AG04449 (cell line): ENCODE data around the gene SELENOW.
A peak's percentile ranks its signal among the peaks of the same experiment; 100 is the strongest.
"Not testable (repeated sequence)": the region's sequence is repeated elsewhere in the genome, so short reads cannot be mapped to it uniquely, and the experiment has no call there.

Source experiments
- CTCF ChIA-PET: fragments of 350-600 bp; formaldehyde crosslinking; extraction: SDS; loops from one replicate; lab custom pipeline; 2021; ENCODE audit warnings: antibody characterized with exemption; lab: Yijun Ruan, JAX
- POLR2A ChIA-PET: fragments of 400-600, 350-600 bp; formaldehyde crosslinking; extraction: SDS; loops from one replicate; lab custom pipeline; 2020; ENCODE audit warnings: antibody characterized with exemption, inconsistent platforms; lab: Yijun Ruan, JAX
- DNase-seq: peaks from one replicate; pipeline ENCODE4 v3.0.0-alpha.2; 2010; ENCODE audit warnings: low read depth, low spot score
- H3K4me3 ChIP-seq: 2 replicates; pipeline ENCODE4 v1.5.1; 2011; ENCODE audit warnings: low read depth, mild to moderate bottlenecking, control low read depth, low read length
- TF ChIP-seq, protein P1 (sequence below): IDR thresholded peaks from one replicate; pipeline ENCODE4 v1.5.1; 2011; ENCODE audit warnings: mild to moderate bottlenecking, moderate library complexity, low read length, control low read depth, inconsistent platforms; ENCODE audit not compliant: insufficient read depth; ENCODE audit errors: missing control alignments

SELENOW gene

GRCh38 chr19:47766359-47766620 is 12.2 kb upstream of the SELENOW start:
- ChIA-PET POLR2A (interaction anchor here (0.9 to 1.4 kb wide), 2 partner anchors 13 to 53 kb away, joined by 4 read pairs; partner anchors contain the start of gene EHD2), CTCF (interaction anchor here (0.9 to 7.1 kb wide), 12 partner anchors 9 to 330 kb away, joined by 3 to 100 read pairs (median 14); partner anchors contain the start of genes EHD2 and SELENOW)
- DNase-seq, result no peak
- TF ChIP-seq, protein P1, sequence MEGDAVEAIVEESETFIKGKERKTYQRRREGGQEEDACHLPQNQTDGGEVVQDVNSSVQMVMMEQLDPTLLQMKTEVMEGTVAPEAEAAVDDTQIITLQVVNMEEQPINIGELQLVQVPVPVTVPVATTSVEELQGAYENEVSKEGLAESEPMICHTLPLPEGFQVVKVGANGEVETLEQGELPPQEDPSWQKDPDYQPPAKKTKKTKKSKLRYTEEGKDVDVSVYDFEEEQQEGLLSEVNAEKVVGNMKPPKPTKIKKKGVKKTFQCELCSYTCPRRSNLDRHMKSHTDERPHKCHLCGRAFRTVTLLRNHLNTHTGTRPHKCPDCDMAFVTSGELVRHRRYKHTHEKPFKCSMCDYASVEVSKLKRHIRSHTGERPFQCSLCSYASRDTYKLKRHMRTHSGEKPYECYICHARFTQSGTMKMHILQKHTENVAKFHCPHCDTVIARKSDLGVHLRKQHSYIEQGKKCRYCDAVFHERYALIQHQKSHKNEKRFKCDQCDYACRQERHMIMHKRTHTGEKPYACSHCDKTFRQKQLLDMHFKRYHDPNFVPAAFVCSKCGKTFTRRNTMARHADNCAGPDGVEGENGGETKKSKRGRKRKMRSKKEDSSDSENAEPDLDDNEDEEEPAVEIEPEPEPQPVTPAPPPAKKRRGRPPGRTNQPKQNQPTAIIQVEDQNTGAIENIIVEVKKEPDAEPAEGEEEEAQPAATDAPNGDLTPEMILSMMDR, result no peak
- no peak overlapping the region for H3K4me3 ChIP-seq

DNA sequence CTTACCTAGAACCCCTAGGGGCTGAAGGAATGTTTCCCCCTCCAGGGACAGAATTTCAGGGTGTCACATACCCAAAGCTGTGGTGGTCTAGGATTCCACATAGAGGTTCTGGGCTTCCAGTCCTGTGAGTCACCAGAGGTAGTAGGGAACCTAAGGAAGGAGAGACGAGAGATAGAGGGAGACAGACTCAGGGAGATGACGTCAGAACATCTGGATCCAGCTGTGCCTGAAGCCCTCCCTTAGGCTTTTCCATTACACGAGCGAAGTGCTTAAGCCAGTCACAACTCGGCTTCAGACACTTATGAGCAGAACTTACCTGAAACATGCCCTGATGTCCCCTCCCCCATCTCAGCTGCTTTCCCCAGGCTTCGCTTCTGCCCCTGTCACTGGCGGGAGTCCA is 11.8 kb upstream of the SELENOW start:
- POLR2A ChIA-PET, result no interaction called here

GRCh38 chr19:47767349-47767748 is 11.2 kb upstream of the SELENOW start:
- ChIA-PET CTCF (interaction anchor here (0.9 to 7.1 kb wide), 9 partner anchors 8 to 331 kb away, joined by 4 to 100 read pairs (median 20); partner anchors contain the start of genes EHD2 and SELENOW), POLR2A (no interaction called here)
- TF ChIP-seq, protein P1, result no peak
- DNase-seq, result no peak
- H3K4me3 ChIP-seq, result no peak overlapping the region

More for the DNA sequence above, 11.8 kb upstream of the SELENOW start:
- CTCF ChIA-PET, result interaction anchor here (0.9 to 7.1 kb wide), 11 partner anchors 9 to 330 kb away, joined by 3 to 100 read pairs (median 15); partner anchors contain the start of genes EHD2 and SELENOW
- no peak for DNase-seq
- TF ChIP-seq, protein P1, result no peak
- H3K4me3 ChIP-seq, result no peak overlapping the region

DNA sequence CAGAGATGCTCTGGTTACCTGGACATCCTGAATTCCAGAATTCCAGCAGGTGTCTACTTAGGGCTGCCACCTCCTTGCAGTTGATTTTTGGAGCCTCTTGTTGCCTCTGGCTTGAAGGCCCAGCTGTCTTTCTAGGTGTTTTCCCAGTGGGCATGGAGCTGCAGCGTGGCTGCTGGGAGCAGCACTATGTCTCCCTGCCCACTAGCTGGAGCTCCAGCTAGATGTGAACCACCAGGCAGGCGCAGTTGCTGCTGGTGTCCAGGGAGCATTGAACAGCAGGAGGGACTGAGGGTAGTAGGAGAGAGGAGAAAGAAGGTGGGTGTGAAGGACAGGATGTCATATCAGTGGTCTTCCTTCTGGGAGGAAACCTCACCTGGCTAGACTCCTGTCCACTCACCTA is 9.9 kb upstream of the SELENOW start:
- TF ChIP-seq, protein P1, result peak; percentile 10

GRCh38 chr19:47769534-47769933 is 9.0 kb upstream of the SELENOW start:
- TF ChIP-seq, protein P1, result no peak
- no peak for DNase-seq
- ChIA-PET CTCF (no interaction called here), POLR2A (interaction anchor here (0.6 kb wide), 1 partner anchor 26 kb away, joined by 3 read pairs; no protein-coding TSS in a partner anchor)
- H3K4me3 ChIP-seq, result no peak overlapping the region

More for the DNA sequence above, 9.9 kb upstream of the SELENOW start:
- DNase-seq, result no peak
- POLR2A ChIA-PET, result interaction anchor here (0.6 kb wide), 1 partner anchor 26 kb away, joined by 3 read pairs; no protein-coding TSS in a partner anchor
- CTCF ChIA-PET, result interaction anchor here (3.8 to 7.1 kb wide), 4 partner anchors 11 to 61 kb away, joined by 14 to 100 read pairs (median 60); partner anchors contain the start of genes EHD2 and SELENOW
- H3K4me3 ChIP-seq, result no peak overlapping the region

DNA sequence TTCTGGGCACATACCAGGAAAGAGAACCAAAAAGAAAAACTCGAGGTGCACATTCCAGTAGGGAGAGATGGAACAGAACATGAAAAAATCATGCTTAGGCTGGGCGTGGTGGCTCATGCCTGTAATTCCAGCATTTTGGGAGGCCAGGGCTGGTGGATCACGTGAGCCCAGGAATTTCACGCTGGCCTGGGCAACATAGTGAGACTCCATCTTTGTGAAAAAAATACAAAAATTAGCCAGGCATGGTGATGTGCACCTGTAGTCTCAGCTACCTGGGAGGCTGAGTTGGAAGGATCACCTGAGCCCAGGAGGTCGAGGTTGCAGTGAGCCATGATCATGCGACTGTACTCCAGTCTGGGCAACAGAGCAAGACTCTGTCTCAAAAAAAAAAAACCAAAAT is 7.2 kb upstream of the SELENOW start:
- H3K4me3 ChIP-seq, POLR2A ChIA-PET, DNase-seq: not testable (repeated sequence)
- CTCF ChIA-PET, result interaction anchor here (0.9 kb wide), 1 partner anchor 10 kb away, joined by 3 read pairs; no protein-coding TSS in a partner anchor

DNA sequence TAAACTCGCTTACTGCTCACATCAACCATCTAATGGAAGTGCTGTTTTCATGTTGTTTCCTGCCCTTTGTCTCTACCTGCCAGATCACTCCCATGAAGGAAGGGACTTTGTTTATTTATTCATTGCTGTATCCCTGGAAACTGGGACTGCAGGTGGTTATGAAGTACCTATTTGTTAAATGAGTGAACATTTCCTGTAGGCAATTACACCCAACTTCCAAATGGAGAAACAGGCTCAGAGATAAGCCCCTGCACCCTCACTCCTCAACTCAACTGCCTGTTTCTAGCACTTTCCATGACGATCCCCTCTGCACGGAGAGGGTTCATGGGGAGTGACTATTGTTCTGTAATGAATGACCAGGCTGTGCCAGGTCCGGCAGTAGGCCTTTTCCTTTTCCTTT is 1.9 kb upstream of the SELENOW start:
- CTCF ChIA-PET, result interaction anchor here (1.1 to 9.6 kb wide), 3 partner anchors 10 to 64 kb away, joined by 3 to 63 read pairs (median 12); no protein-coding TSS in a partner anchor
- POLR2A ChIA-PET, result no interaction called here
- TF ChIP-seq, protein P1, result no peak
- no peak overlapping the region for H3K4me3 ChIP-seq
- DNase-seq, result no peak

GRCh38 chr19:47777245-47778048 is 1.1 kb upstream of the SELENOW start:
- CTCF ChIA-PET, result interaction anchor here (2.8 to 9.6 kb wide), 2 partner anchors 11 to 13 kb away, joined by 12 to 63 read pairs; no protein-coding TSS in a partner anchor

More at GRCh38 chr19:47777245-47778048, 1.1 kb upstream of the SELENOW start:
- peak overlapping the region; percentile 96 for H3K4me3 ChIP-seq
- POLR2A ChIA-PET, result interaction anchor here (0.6 to 1.0 kb wide), 3 partner anchors 12 to 337 kb away, joined by 3 to 4 read pairs (median 3); no protein-coding TSS in a partner anchor
- not testable (repeated sequence) for DNase-seq
